ENCODE results near the gene MGA.
"Not testable (repeated sequence)": the region's sequence is repeated elsewhere in the genome, so short reads cannot be mapped to it uniquely, and the experiment has no call there.

The MGA gene

GRCh38 chr15:41716864-41717263 is 56.7 kb downstream of the MGA start:
- DNase-seq (ENCODE audit: low read depth): no peak

DNA sequence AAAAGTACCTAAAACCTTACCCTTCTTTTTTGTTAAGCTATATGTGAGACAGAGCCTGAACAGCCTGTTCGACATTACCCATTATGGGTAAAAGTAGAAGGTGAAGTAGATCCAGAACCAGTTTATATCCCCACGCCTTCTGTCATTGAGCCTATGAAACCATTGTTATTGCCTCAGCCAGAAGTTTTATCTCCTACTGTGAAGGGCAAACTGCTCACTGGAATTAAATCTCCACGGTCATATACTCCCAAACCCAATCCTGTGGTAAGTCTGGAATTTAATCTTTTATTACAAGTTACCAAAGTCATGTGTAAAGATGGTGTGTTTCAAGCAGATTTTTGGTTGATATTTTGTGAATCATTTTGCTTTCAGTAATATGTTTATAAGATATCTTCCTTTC is 66.9 kb downstream of the MGA start:
- no peak for DNase-seq (ENCODE audit: low read depth)

GRCh38 chr15:41728061-41728460 is 67.9 kb downstream of the MGA start:
- DNase-seq (ENCODE audit: low read depth): not testable (repeated sequence)

DNA sequence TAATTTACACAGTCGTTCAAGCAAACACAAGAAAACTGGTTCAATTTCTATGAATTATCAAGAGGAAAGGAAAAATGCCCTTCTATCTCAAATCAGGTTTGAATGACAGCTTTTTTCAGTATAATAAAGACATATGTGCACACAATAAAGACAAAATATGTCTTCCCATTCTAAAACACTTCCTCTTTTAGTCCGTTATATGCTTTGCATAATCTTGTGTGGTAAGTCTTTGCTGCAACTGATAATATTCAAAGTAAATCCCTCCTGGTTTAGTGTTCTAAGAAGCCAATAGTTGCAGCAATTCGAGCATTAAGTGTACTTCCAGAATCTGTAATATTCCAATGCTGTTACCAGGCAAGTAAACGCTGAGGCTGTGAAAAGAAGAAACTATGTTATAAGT is 70.3 kb downstream of the MGA start:
- no peak for DNase-seq (ENCODE audit: low read depth)

DNA sequence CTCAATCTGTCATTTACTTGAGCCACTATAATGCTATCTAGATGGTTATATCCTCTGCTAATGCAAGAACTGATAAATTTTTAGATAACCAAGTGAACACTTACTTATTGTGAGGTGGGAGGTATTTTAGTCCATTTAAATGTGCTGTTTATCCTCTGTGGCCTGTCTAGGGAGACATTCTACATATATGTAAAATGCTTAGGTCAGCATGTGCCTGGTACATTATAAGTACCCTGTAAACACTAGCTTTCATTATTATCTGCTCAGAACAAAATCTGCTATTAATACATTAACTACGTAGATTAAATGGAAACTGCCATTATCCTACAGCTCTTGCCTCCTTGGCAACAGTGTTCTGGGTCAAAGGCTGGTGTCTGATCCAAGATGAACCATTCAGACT is 72.3 kb downstream of the MGA start:
- DNase-seq (ENCODE audit: low read depth): no peak

DNA sequence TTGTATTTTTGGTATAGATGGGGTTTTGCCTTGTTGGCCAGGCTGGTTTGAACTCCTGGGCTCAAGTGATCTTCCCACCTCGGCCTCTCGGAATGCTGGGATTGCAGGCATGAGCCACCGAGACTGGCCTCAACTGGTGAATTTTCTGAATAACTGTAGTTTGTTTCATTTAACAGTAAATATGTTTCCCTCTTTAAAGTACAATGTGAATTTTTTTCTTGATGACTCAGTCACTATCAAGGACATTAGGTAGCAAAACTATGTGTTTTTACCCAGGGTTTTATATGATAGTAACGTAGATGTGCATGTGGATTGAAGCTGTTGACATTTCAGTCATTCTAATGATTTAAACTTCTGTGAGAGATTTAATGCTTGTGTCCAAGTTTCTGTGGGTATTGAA is 73.9 kb downstream of the MGA start:
- no peak for DNase-seq (ENCODE audit: low read depth)

DNA sequence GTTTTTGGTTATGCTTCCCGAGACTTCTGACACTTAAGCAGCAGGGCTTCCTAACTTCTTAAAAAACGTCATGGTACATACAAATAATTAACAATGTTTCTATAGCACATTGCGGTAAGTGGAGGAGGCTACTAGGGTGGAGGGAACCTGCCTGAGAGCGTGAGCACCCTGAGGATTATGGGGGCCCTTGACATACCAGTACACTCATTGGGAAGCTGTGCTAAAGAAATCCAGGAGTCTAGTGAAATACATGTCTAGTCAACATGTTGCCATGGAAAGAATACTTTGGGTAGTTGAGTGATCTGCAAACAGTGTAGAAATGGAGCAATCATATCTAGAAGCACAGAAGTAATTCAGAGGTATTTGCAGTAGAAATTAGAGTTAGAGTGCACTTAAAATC is 74.8 kb downstream of the MGA start:
- no peak for DNase-seq (ENCODE audit: low read depth)

DNA sequence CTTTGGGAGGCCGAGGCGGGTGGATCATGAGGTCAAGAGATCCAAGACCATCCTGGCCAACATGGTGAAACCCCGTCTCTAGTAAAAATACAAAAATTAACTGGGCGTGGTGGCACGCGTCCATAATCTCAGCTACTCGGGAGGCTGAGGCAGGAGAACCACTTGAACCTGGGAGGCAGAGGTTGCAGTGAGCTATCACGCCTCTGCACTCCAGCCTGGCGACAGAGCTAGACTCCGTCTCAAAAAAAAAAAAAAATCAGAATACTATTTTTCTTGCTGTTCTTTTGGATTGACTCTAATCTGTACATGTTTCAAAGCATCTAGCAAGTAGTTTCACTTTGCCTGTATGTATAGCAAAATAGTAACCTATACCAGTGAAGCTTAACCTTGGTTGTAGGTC is 75.3 kb downstream of the MGA start:
- DNase-seq (ENCODE audit: low read depth): not testable (repeated sequence)

- DNase-seq (ENCODE audit: low read depth): no peak
Measured at GRCh38 chr15:41746802-41747201, 86.6 kb downstream of the MGA start.

- no peak for DNase-seq (ENCODE audit: low read depth)
Measured at GRCh38 chr15:41756198-41756597, 96.0 kb downstream of the MGA start.

GRCh38 chr15:41772720-41773331 is 112.6 kb downstream of the MGA start:
- DNase-seq (ENCODE audit: low read depth): peak; percentile 45

DNA sequence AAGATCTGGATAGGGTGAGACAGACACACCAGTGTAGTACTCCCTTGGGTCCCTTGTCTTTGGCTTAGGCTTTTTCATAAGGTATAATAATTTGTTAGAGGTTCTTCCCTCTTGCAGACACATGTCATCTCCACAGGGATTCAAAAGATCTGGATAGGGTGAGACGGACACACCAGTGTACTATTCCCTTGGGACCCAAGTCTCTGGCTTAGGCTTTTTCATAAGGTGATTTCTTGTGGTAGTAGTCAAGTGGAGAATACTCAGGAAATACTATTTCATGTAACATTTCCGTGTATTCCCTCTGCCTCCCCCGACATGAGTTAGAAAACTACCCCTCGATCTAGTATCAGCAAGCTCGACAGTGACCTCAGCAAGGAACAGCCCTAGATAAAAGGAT is 113.1 kb downstream of the MGA start:
- no peak for DNase-seq (ENCODE audit: low read depth)

- DNase-seq (ENCODE audit: low read depth): no peak
Measured at GRCh38 chr15:41773729-41774061, 113.5 kb downstream of the MGA start.

DNA sequence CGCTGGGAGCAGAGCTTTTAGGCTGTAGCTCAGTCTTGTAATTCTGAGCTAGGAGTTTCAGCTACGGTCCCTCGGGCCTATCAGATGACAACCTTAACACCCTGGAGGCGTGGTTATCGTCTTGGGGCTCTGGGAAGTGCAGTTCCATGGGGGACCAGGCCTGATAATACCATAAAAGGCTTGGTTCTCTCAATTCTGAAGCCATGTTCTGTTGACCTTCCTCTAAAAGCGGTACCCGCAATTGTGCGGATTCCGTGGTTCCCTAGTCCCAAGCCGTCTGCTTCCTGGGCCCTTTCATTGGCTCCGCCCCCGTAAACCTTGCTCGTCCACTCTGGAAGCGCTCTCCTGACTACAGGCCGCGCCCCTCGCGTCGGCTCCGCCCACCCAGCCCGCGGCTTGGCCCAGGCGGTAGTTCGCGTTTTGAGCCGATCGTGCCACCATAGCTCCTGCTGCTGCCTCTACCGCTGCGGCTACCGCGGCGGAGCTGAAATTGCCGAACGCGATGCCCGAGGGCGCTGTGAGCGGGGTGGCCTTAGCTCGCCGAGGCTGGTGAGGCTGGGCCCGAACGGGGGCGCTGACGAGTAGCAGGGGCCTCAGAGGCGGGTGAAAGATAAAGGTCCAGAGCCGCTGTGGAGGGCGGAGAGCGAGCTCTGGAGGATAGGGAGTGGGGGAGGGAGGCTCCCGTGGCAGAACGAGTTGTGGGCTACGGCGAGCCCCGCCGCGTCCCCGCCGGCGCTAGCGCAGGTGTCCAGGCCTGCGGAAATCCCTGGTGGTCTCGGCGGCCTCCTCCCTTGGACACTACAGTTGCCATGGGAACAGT is 114.1 kb downstream of the MGA start, which contains the start of gene MAPKBP1:
TSS of gene MAPKBP1 (plus strand) at position 423 of the 820 bp plus-strand sequence. CDS start 792 bp downstream, outside the sequence.
- peak; percentile 95 for DNase-seq (ENCODE audit: low read depth)

DNA sequence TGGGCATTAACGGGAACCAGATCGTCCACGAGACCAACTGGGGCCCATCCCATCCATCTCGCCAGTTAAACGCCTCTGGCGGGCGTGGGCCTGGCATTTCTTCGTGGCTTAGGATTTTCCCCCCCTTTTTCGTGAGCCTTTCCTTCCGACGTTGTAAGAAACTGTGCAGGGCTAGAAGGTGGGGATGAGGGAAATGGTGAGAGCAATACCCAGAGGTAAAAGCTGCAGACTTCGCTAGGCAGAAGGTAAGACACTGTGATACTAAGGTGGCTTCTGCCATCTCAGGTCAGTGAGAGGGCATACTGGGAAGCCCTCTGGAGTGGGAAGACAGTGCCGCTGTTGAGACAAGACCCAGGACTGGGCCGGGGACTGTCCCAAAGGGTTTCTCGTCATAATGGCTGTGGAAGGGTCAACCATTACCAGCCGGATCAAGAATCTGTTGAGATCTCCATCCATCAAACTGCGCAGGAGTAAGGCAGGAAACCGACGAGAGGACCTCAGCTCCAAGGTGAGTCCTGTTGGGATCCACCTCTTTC is 114.7 kb downstream of the MGA start:
- no peak for DNase-seq (ENCODE audit: low read depth)

DNA sequence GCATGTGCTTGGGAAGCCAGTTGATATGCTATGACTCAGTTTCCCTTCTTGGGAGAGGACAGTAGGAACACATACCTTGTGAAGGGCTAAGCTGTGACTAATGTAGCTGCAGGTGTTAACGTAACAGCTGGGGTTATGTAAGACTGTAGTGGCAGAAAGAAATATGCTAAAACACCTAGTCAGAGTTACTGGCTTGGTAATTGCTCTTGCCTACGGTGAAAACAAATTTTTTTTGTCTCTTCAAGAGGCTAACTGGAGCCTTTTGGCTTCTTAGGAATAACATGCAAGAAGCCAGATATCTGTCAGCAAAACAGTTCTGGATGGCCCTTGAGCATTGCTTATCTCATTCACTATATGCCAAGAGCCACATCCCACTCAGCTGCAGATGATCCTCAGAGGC is 115.4 kb downstream of the MGA start:
- DNase-seq (ENCODE audit: low read depth): no peak

- DNase-seq (ENCODE audit: low read depth): no peak
Measured at GRCh38 chr15:41777421-41777973, 117.3 kb downstream of the MGA start.

- DNase-seq (ENCODE audit: low read depth): no peak
Measured at GRCh38 chr15:41778521-41778920, 118.3 kb downstream of the MGA start.

- no peak for DNase-seq (ENCODE audit: low read depth)
Measured at GRCh38 chr15:41779662-41780157, 119.5 kb downstream of the MGA start.

- DNase-seq (ENCODE audit: low read depth): no peak
Measured at GRCh38 chr15:41780266-41780665, 120.1 kb downstream of the MGA start.

- DNase-seq (ENCODE audit: low read depth): no peak
Measured at GRCh38 chr15:41780727-41781126, 120.5 kb downstream of the MGA start.

DNA sequence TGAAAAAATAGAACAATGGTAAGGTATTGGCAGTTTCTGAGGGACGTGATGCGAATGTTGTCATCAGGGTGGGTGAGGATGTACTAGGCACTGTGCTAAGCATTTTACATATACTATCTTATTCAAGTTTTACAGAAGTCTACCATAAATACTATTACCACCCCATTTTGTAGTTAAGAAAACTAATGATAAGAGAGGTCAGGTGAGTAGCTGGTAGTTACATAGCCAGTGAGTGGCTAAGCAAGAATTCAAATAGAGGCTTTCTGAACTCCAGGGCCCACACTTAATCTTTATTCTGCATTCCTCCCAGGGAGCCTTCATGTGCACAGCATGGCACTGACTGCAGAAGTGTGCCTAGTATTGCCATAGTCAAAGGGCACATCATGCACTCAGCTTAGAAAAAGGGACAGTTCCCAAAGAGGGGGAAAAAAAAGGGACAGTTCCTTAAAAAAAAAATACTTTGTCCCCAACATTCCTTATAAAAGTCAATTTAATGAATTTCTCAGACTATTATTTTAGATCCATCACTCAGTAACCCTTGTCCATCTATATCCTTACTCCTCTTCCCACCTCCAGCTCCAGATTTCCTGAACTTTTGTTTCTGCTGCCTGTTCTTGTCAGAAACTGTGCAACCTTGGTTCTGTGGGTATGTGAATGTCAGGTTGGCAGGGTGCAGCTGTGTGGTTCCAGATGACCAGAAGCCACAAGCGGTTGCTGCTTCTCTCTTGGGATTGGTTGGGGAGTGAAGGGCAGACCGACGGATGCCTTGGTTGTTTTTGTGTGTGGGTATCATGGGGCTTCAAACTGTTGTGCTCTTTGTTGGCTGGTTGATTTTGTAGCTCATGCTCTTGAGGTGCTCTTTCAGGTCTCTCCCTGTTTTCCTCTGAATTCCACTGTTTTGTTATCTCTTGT is 122.4 kb downstream of the MGA start:
- DNase-seq (ENCODE audit: low read depth): no peak
